Stimulated activated CD4-positive, alpha-beta T cell treated with anti-CD3 and anti-CD28 coated beads, Interleukin-15, amount 100 ng/mL, for 48 hours (primary cell): ENCODE data around the gene KCNJ16.

ENCODE experiments used
- DNase-seq, 2 donors: peaks; one replicate each; pipeline ENCODE4 v3.0.0-alpha.2; 2020; ENCODE audit warnings: low read depth in 2 of 2

Gene KCNJ16

DNA sequence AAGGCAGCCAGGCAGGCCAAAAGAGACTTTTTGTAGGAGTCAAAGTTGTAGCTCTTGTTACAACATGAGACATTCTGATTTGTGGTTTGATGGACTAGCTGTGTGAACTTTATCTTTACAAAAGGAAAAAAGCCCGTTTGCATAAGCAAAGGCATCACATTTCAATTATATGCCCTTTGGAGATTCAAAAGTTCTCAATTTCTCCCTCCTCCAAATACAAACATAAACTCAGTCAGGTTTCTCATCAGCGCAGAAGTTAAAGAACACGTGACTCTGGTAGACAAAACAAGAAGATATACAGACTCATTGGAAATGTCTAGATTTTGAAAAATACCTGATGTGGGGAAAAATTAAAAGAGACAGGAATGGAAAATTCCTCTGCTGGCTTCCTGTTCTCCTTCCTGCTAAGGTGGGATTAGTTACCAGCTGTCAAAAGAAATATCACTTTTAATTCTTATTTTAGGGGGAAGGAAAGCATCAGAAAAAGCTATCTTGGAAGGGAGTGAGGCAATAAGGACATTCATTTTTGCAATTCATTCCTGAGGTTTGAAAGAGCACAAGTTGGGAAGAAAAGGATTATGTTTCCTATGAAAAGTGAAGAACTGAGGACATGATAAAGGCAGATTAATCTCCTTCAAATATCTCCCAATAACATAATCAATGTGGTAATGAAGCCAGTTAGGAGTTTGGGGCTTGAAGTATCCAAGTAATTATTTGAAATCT, 4.6 kb upstream of the KCNJ16 start:
- DNase-seq: no peak

GRCh38 chr17:70071127-70071526, 3.9 kb upstream of the KCNJ16 start:
- no peak for DNase-seq

GRCh38 chr17:70071620-70072019, 3.4 kb upstream of the KCNJ16 start:
- no peak for DNase-seq

DNA sequence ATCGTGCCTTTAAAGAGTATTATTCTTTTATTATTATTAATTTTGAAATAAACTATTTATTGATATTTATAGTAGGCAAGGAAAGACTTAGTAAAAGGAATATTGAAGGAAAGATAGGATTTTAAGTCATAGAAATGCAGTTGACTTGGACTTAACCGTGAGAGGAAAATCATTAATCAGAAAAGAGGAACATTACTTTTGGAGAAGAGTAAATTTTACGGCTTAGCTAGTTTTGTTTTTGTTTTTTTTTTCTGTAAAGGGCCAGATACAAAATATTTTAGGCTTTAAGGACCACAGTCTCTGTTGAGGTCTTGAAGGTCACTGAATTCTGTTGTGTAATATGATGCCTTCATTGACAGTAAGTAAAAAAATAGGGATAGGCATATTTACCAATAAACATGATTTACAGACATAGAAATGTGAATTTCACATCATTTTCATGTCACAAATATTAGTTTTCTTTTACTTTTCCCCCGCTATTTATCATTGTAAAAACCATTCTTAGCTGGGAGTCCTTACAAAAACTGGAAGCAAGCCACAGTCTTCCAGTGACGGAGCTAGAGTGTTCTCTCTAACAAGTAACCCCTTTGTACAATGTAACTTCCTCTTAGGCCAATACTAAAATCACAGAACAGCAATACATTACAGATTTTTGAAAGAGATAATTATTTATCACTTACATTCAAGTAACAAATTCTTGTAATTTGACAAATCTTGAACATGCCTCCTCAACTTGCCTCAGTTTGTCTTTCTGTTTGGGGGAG, 2.3 kb upstream of the KCNJ16 start:
- DNase-seq: no peak

DNA sequence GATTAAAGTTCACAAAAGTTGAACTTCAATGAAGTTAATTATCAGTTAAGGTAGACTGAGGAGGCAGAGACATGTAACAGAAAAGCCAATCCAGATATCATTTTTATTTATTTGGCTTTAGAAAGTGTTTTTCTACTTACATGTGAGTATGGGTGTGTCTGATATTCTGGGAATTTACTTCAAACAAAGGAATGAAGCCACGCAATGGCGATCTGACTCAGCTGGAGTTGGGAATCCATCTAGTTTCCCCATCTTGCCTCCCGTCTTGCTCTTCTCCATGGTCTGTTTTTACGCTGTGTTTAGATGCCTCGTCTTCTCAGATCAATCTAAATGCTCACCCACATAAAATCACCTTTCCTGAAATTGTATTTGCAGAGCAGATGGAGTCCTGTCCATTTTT, 1.7 kb upstream of the KCNJ16 start:
- DNase-seq: no peak

- no peak for DNase-seq
These were observed 1.2 kb upstream of the KCNJ16 start for GRCh38 chr17:70073799-70074198.

- DNase-seq: no peak
These were observed 692 bp upstream of the KCNJ16 start for GRCh38 chr17:70074236-70074830.

DNA sequence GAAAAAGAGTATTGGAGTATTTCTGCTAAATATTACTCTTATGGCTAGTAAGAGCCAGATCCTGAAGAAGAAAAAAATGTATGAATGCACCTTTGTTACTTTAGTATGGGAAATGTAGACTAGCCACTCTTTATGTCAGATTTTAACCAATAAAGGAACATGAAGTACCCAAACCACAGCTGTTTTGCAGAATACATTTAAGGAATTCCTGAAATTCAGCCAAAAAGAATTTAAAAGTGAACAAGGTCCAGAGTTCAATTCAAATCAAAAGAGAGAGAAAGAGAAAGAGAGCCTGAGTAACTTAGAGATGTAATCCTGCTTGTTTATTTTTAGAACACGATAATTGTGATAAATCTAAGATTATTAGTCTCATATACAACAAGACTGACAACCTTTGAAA, 1.2 kb downstream of the KCNJ16 start:
- no peak for DNase-seq

DNA sequence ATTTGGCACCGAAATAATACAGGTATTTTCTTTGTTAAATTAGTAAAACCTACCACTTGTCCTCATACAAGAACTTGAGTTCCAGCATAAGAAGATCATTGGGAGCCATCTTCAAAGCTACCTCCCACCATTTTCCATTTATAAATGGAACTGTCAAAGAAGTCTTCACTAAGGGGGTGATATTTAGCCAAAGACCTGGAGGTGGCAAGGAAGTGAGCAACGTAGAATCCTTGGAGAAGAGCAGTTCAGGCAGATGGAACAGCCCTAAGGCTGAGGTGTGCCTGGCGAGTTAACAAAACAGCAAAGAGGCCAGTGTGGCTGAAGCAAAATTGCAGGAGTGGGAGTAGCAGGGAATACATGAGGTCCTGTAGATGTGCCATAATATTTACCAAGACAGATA, 1.8 kb downstream of the KCNJ16 start:
- DNase-seq: no peak

- DNase-seq: no peak
These were observed 3.5 kb downstream of the KCNJ16 start for GRCh38 chr17:70078549-70078948.

- DNase-seq: no peak
These were observed 4.0 kb downstream of the KCNJ16 start for GRCh38 chr17:70078994-70079531.

- no peak for DNase-seq
These were observed 5.7 kb downstream of the KCNJ16 start for GRCh38 chr17:70080541-70081347.

DNA sequence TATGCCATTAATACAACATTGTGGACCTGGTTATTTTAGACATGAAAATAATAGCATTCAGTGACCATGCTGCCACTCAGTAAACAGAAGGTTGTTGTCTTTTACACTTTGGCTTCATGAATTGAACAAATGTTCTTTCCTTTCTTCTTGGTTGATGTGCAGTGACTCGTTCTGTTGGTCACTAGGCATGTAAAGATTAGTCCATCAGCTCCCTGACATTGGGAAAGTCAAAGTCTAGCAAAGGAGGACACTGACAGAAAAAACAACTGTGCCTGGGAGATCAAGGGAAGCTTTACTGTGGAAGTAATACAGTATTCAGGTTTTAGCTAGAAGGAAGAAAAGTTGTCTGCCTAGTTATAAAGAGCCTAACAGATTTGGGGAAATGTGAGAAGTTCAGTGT, 6.9 kb downstream of the KCNJ16 start:
- DNase-seq: no peak

GRCh38 chr17:70084476-70084875, 9.5 kb downstream of the KCNJ16 start:
- DNase-seq: no peak

- DNase-seq: no peak
These were observed 11.5 kb downstream of the KCNJ16 start for GRCh38 chr17:70086516-70086915.

DNA sequence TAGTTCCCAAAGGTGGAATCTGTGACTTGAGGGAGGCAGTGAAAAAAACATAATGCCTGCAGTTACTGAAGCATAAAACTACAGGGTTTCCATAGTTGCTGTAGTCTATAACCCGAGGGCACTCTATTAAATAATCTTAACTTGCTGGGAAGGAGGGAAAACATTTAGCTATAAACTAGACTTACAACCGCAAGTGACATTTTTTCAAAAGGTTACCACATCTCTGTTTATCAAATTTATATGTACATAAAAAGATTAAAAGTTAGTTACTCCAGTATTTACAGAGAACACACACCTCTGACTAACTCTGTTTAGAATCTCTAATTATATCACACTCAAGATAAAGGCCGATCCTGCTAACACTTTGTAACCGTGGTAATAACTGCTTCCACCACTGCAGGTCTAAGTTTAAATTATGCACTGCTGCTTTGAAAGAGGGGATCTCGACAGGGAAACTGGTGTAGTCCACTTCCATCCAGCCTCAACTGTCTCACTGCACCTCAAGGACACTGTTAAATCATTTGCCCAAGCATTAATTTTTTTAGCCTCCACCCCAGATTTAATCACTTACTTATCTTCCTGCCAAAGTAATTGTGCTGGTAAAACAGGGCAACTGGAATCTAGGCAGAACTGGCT, 14.6 kb downstream of the KCNJ16 start:
- DNase-seq: no peak

- no peak for DNase-seq
These were observed 16.1 kb downstream of the KCNJ16 start for GRCh38 chr17:70091005-70091568.

- no peak for DNase-seq
These were observed 16.7 kb downstream of the KCNJ16 start for GRCh38 chr17:70091696-70092095.

GRCh38 chr17:70093163-70093562, 18.1 kb downstream of the KCNJ16 start:
- no peak for DNase-seq

DNA sequence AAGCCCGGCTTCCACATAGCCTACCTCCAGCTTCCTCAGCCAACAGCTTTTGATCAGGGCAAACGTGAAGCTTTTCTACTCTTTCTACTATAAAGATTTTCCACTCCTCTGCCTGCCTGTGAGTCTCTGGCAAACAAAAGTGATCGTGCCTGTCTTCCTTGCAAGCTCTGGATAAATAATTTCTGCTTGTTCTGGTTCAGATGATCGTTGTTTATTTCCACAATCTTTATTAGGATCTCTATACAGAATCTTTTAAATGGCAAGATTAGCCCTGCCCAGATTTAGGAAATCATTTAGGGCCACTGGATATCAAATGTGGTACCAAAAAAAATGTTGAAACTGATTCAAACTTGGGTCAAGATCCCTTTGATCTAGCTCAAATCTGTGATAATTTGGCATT, 20.4 kb downstream of the KCNJ16 start:
- no peak for DNase-seq

DNA sequence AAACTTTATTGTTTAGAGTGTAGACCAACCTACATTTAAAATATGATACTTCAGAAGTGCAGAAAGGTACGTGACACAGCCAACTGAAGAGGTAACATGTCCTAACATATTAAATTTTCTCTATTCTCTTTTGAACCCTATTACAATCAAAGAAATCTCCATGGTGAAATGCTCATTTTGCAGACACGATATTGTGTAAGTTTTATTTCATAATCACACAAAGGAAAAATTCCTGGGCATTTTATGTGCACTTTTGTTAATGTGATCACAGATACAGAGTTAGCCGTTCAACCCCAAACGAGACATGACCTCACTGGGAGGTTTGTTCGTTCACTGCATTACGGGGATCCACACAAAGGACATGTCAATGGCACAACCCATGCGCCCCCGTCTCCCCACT, 21.8 kb downstream of the KCNJ16 start:
- no peak for DNase-seq
